ENCODE data around the gene SPRED1.

SPRED1 gene

GRCh38 chr15:38285456-38285855, 32.8 kb downstream of the SPRED1 start:
- no peak for DNase-seq

DNA sequence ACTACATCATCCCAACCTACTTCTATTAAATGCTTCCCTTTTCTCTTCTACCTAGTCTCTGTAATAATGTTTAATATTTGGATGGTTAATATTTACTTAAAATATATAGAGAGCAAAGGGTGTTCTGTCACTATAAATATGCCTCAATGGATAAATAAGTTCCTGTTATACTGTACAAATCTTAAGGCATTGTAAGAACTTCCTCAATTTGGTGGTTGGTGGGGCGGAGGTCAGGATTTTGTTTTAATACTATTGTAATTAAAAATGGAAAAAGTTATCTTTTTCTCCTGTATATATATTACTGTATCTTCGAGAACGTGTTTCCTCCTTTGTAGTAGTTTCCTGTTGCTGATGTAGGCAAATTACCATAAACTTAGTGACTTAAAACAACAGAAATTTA, 41.5 kb downstream of the SPRED1 start:
- DNase-seq, result no peak

DNA sequence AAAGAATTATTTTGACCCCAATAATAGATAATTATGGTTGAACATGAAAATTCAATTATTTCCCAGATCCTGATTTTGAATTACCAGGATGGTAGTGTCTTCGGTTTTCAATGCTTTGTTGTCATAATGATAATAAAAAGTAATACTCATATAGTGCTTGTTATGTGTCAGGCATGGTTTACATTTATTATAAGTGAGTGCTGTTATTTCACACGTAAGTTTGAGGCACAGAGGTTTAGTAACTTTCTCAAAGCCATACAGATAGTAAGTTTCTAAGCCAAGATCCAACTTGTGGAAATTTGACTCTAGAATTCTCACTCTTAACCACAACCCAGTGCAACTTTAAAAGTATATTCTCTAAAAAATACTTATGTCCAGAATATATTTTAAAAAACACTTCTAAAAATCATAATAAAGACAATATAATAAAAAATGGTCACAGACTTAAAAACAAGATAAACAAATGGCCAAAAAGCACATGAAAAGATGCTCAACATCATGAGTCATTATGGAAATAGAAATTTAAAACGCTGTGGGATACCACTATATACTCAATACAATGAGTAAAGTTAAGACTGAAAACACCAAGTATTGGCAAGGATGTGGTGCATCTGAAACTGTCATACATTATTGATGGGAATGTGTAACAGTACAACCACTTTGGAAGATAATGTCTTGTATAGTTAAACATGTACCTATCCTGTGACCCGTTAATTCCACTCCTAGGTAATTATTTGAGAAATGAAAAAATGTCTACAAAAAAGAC, 45.2 kb downstream of the SPRED1 start:
- DNase-seq, result no peak

DNA sequence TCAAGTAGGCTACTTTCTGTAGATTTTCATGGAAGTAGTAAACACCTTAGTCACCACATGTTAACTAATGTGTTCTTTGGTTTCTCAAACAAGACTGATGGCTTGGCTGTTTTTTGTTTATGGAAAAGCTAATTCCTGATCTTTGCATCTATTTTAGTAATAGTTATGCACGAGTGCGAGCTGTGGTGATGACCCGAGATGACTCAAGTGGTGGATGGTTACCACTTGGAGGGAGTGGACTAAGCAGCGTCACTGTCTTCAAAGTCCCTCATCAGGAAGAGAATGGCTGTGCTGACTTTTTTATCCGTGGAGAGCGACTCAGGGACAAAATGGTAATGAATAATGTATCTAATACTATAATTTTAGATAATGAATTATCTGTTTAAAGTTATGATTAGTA, 46.6 kb downstream of the SPRED1 start:
- DNase-seq, result no peak

GRCh38 chr15:38300395-38300794, 47.8 kb downstream of the SPRED1 start:
- no peak for DNase-seq

- no peak for DNase-seq
These were observed 51.8 kb downstream of the SPRED1 start for GRCh38 chr15:38304481-38304880.

DNA sequence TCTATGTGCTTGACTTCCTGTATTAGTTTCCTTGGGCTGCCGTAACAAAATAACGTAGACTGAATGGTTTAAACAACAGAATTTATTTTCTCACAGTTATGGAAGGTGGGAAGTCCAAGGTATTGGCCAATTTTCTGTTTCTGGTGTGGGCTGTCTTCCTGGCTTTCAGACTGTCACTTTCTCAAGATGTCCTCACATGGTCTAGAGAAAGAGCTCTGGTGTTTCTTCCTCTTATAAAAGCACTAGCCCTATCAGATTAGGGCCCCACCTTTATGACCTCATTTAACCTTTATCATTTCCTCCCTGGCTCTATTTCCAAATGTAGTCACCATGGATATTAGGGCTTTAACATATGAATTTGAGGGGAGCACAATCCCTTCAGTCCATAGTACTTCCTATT, 54.6 kb downstream of the SPRED1 start:
- no peak for DNase-seq

- no peak for DNase-seq
These were observed 55.4 kb downstream of the SPRED1 start for GRCh38 chr15:38307861-38308641.

- no peak for DNase-seq
These were observed 56.2 kb downstream of the SPRED1 start for GRCh38 chr15:38308797-38309196.

DNA sequence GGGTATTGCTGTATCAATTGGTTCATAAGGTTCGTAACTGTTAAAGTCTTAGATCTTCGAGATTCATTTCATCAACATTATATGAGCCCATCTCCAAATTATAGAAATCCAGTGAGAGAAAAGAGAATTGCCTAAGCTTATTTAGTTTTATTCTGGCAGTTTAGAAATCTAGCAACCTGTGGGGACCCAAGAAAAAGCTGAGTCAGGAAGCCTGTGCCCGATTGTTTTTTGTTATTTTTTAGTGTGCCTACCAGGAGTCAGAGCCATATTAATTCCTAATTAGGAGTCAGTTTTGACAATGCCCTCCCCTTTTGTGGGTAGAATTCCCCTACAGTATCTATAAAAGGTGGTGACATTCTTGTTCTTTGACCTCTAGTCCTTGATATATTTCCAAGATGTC, 59.6 kb downstream of the SPRED1 start:
- DNase-seq, result no peak

DNA sequence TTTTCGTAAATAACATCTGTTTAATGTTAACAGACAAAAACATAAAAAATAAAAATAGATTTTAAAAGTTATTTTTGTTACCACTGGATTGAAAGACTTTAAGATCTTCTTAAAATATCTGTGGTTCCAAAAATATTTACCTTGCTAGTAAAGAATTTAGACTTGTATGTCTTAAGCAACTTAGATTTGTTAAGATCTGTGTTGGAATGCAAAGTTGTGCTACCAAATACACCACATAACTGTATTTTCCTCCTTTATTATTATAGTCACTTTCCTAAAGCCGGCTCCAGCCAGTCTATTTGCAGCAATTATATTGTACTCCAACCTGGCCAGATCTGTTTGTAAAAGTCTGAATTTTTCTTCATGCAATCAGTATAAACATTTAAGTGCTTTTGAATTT, 63.7 kb downstream of the SPRED1 start:
- no peak for DNase-seq

DNA sequence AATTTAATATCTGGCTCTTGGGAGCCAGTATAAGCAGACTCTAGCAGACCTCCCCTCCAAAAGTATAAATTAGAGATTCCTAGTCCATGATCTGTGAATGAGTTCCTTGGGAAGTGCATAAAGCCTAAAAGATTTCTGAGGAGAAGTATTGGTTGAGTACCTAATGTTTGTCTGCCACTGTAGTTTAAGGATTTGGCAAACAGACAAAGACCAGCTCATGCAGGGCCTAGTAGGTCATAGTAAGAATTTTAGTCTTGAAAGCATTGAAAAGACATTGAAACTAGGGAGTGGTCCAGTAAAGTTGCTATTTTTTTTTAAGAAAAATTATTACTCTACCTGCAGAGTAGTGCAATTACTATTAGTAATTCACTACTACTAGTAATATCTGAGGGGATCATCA, 67.5 kb downstream of the SPRED1 start:
- DNase-seq, result no peak

DNA sequence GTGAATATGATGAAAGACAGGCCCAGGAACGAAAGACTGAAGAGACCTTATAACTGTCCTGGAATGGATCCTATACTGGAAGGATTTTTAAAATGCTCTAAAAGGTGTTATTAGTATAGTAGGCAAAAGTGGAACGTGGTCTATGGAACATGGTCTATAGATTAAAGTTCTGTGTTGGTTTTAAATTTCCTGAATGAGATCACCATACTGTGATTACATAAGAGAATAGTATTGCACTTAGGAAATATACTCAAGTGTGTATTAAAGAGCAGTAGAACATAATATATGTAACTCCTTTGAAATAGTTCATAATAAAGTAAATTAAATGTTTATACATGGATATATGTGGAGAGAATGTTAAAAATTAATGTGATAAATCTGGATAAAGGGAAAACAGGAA, 68.2 kb downstream of the SPRED1 start:
- no peak for DNase-seq

- no peak for DNase-seq
These were observed 71.3 kb downstream of the SPRED1 start for GRCh38 chr15:38323895-38324294.

GRCh38 chr15:38324939-38325647, 72.5 kb downstream of the SPRED1 start:
- no peak for DNase-seq

DNA sequence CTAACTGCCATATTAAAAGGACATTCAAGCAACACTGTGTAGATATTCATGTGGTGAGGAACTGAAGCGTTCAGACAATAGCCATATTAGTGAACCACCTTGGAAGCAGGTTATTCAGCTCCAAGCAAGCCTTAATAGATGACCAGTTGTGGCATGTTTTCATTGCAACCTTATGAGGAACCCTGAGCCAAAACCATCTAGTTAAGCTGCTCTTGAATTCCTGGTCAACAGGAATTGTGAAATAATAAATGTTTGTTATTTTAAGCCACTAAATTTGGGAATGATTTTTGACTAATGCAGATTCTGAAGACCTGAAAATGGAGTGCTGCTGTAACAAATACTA, 73.0 kb downstream of the SPRED1 start:
- no peak for DNase-seq

- DNase-seq, result no peak
These were observed 80.1 kb downstream of the SPRED1 start for GRCh38 chr15:38332711-38333110.

GRCh38 chr15:38335116-38335515, 82.5 kb downstream of the SPRED1 start:
- no peak for DNase-seq

GRCh38 chr15:38344351-38344750, 91.7 kb downstream of the SPRED1 start:
- no peak for DNase-seq

- no peak for DNase-seq
These were observed 96.6 kb downstream of the SPRED1 start for GRCh38 chr15:38349251-38349650.

GRCh38 chr15:38351466-38351865, 98.8 kb downstream of the SPRED1 start:
- DNase-seq, result no peak

GRCh38 chr15:38354315-38354929, 101.8 kb downstream of the SPRED1 start:
- no peak for DNase-seq

DNA sequence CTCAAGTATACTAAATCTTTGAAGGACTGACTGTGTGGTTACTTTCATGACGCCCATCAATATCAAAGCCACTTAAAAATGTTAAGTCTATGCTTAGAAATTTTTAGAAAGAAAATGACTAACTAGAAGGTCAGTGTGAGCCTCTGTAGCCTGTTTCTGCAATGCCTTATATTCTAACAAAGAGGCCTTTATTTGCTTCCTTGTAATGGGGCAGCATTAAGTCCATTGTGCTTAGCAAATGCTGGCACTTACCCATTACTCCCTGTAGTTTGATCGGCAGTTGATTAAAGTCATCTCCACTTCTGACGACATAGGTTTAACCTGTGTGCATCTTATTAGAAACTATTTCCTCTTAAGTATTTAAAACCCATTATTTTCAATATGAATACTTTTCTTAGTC, 109.7 kb downstream of the SPRED1 start:
- no peak for DNase-seq

DNA sequence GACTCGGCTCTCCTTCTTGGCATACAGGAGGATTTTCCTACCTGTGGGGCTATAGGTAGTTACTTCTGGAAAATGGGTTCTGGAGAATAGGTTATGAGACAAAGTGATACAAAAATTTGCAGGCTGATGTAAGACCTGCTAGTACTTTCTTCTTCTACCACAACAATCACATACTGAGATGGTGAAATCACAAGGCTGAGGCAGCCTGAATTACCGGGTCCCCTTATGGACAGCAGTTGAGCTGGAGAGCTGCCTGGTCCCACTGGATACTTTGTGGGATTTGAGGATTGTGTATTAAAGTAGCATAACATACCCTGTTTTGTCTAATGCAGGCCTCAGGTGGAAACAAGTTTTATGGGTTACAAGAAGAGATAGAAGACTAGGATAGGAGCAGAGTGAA, 114.8 kb downstream of the SPRED1 start:
- no peak for DNase-seq

Data from NCI-H2081 treated with DMSO at 0.1 percent for 48 hours (cell line).